Measurements from ENCODE around the gene SPHK2.

The SPHK2 gene

GRCh38 chr19:48606463-48607358, 12.6 kb upstream of the SPHK2 start, which contains the start of gene SPACA4:
TSS of gene SPACA4 (plus strand) at chr19:48606742. CDS start at chr19:48606979, 237 bp downstream.
- no peak for DNase-seq

- no peak for DNase-seq
Observed at GRCh38 chr19:48607359-48607755, 11.9 kb upstream of the SPHK2 start.

GRCh38 chr19:48608798-48609263, 10.5 kb upstream of the SPHK2 start:
- peak in 1 of 2 experiments; percentile 28 for DNase-seq

- DNase-seq: no peak
Observed at GRCh38 chr19:48609571-48610108, 9.7 kb upstream of the SPHK2 start.

GRCh38 chr19:48611872-48612271, 7.4 kb upstream of the SPHK2 start:
- DNase-seq: no peak

- DNase-seq: no peak
Observed at GRCh38 chr19:48613024-48613851, 6.1 kb upstream of the SPHK2 start.

- no peak for DNase-seq
Observed at GRCh38 chr19:48613852-48614435, 5.4 kb upstream of the SPHK2 start.

GRCh38 chr19:48614436-48615230, 4.7 kb upstream of the SPHK2 start, which contains the start of gene FAM83E:
TSS of gene FAM83E (minus strand) at chr19:48615076. CDS start at chr19:48613372, 1,704 bp downstream.
- peak; percentile 81 to 93 for DNase-seq

GRCh38 chr19:48615231-48616040, 3.9 kb upstream of the SPHK2 start:
- DNase-seq: no peak

- DNase-seq: no peak
Observed at GRCh38 chr19:48616041-48616436, 3.3 kb upstream of the SPHK2 start.

GRCh38 chr19:48616491-48617056, 2.7 kb upstream of the SPHK2 start:
- DNase-seq: no peak

GRCh38 chr19:48617146-48617937, 2.0 kb upstream of the SPHK2 start:
- DNase-seq: no peak

GRCh38 chr19:48618278-48618915, 909 bp upstream of the SPHK2 start:
- DNase-seq: no peak

- DNase-seq: no peak
Observed at GRCh38 chr19:48619692-48620585, 633 bp downstream of the SPHK2 start.

- no peak for DNase-seq
Observed at GRCh38 chr19:48623556-48624066, 4.3 kb downstream of the SPHK2 start.

- DNase-seq: peak; percentile 89 to 99
Observed at GRCh38 chr19:48624067-48624594, 4.8 kb downstream of the SPHK2 start.

Data from NCI-H187 (cell line).